Measurements from ENCODE around the gene TGFB2. TPM values are rescaled to one million over a fixed set of nuclear protein-coding genes. Genes with fewer than 3 reads are reported as not detected.

TGFB2 gene
- total RNA-seq, 2 donors from 2014 or later: 4.3 to 8.7 TPM

GRCh38 chr1:218431476-218431875, 86.3 kb downstream of the TGFB2 start:
- Histone ChIP-seq H3K27me3 (no peaks in the 10 kb centered on the region), H3K4me1 (no peaks in the 10 kb centered on the region), H3K27ac (no peak overlapping the region), H3K4me3 (no peak overlapping the region), H3K9me3 (no peaks in the 10 kb centered on the region), H3K36me3 (no peaks in the 10 kb centered on the region)
- DNase-seq (ENCODE audit: low spot score): no peak
- TF ChIP-seq CTCF (IDR thresholded peaks at IDR 0.05): no peak

- Histone ChIP-seq H3K27me3 (no peaks in the 10 kb centered on the region), H3K27ac (no peak overlapping the region), H3K9me3 (no peaks in the 10 kb centered on the region), H3K4me1 (no peaks in the 10 kb centered on the region), H3K4me3 (no peak overlapping the region), H3K36me3 (no peaks in the 10 kb centered on the region)
- DNase-seq (ENCODE audit: low spot score): no peak
- no peak for TF ChIP-seq CTCF (IDR thresholded peaks at IDR 0.05)
Measured at GRCh38 chr1:218433744-218434143, 88.6 kb downstream of the TGFB2 start.

GRCh38 chr1:218435528-218435927, 90.4 kb downstream of the TGFB2 start:
- H3K27ac ChIP-seq: no peak overlapping the region

GRCh38 chr1:218436346-218436745, 91.2 kb downstream of the TGFB2 start:
- H3K4me3 ChIP-seq: no peak overlapping the region
- H3K27me3 ChIP-seq: no peaks in the 10 kb centered on the region
- no peak for TF ChIP-seq CTCF (IDR thresholded peaks at IDR 0.05)
- no peak for DNase-seq (ENCODE audit: low spot score)
- H3K36me3 ChIP-seq: no peaks in the 10 kb centered on the region
- no peaks in the 10 kb centered on the region for H3K4me1 ChIP-seq
- no peaks in the 10 kb centered on the region for H3K9me3 ChIP-seq
- no peak overlapping the region for H3K27ac ChIP-seq

More at GRCh38 chr1:218435528-218435927, 90.4 kb downstream of the TGFB2 start:
- H3K27me3 ChIP-seq: no peaks in the 10 kb centered on the region
- no peaks in the 10 kb centered on the region for H3K4me1 ChIP-seq
- no peak overlapping the region for H3K4me3 ChIP-seq
- no peaks in the 10 kb centered on the region for H3K36me3 ChIP-seq
- no peak for TF ChIP-seq CTCF (IDR thresholded peaks at IDR 0.05)
- H3K9me3 ChIP-seq: no peaks in the 10 kb centered on the region
- DNase-seq (ENCODE audit: low spot score): no peak

- H3K27me3 ChIP-seq: no peaks in the 10 kb centered on the region
- H3K4me3 ChIP-seq: no peak overlapping the region
- no peak for TF ChIP-seq CTCF (IDR thresholded peaks at IDR 0.05)
- H3K27ac ChIP-seq: no peak overlapping the region
- no peaks in the 10 kb centered on the region for H3K36me3 ChIP-seq
- H3K4me1 ChIP-seq: no peaks in the 10 kb centered on the region
- H3K9me3 ChIP-seq: no peaks in the 10 kb centered on the region
- DNase-seq (ENCODE audit: low spot score): no peak
Measured at GRCh38 chr1:218436997-218437396, 91.9 kb downstream of the TGFB2 start.

GRCh38 chr1:218439541-218440295, 94.6 kb downstream of the TGFB2 start:
- H3K27ac ChIP-seq: peak overlapping the region in 1 of 2 donors; percentile 50
- H3K9me3 ChIP-seq: no peaks in the 10 kb centered on the region
- no peak for TF ChIP-seq CTCF (IDR thresholded peaks at IDR 0.05)
- no peak overlapping the region for H3K4me3 ChIP-seq
- no peaks in the 10 kb centered on the region for H3K27me3 ChIP-seq
- H3K4me1 ChIP-seq: no peaks in the 10 kb centered on the region
- peak; percentile 61 for DNase-seq (ENCODE audit: low spot score)
- no peaks in the 10 kb centered on the region for H3K36me3 ChIP-seq

All from right atrium auricular region (tissue), 2 donors.